K562 (cell line): ENCODE measurements around the gene PLEKHA1. TPM values are rescaled to one million over a fixed set of nuclear protein-coding genes. Genes with fewer than 3 reads are reported as not detected.

ENCODE experiments used
- ATAC-seq: fragments of 200-7000 bp; cut with Tn5 transposase; 3 replicates; pipeline ENCODE4 v1.9.1; 2020; ENCODE audit warnings: moderate library complexity
- BruUV-seq: library from RNA; stranded (reverse); fragments of 400-500 nt; replicated peaks from 2 replicates; lab custom pipeline; 2021; lab: Mats Ljungman, UMichigan
- CTCF ChIA-PET: fragments of 300-600 bp; formaldehyde crosslinking; extraction: SDS; loops from one replicate; lab custom pipeline; 2021; ENCODE audit warnings: low intra/inter-chr PET ratio; lab: Yijun Ruan, JAX
- POLR2A ChIA-PET: fragments of 300-600, 350-650 bp; sonication (Branson Sonifier 250); formaldehyde crosslinking; extraction: SDS; loops from one replicate; lab custom pipeline; 2021; ENCODE audit warnings: antibody characterized with exemption, inconsistent platforms; lab: Yijun Ruan, JAX
- DNase-seq, 4 experiments: peaks; one replicate each; pipeline versions ENCODE4 v3.0.0 to v3.0.0-alpha.2; 2011 to 2018; ENCODE audit warnings: low spot score in 3 of 4, mixed read lengths in 3 of 4; ENCODE audit errors: extremely low read depth in 1 of 4
- FAIRE-seq: peaks from 2 replicates; lab custom pipeline; 2011; peaks lifted over from hg19 to GRCh38; lab: Jason Lieb, UNC
- H2AFZ ChIP-seq: 2 replicates; pipeline ENCODE4 v1.6.0; 2011; ENCODE audit warnings: low read depth, low read length, control low read depth, inconsistent platforms
- H3K27ac ChIP-seq: fragments of 200-600 bp; 3 replicates; pipeline ENCODE4 v1.8.0; 2011; ENCODE audit warnings: low read depth, mild to moderate bottlenecking, control low read depth, inconsistent platforms, low read length, moderate library complexity, mixed read lengths; ENCODE audit errors: extremely low read depth
- H3K27me3 ChIP-seq, 2 experiments: fragments of 300-600 bp in 1 of 2; 2 replicates in 1 of 2; 3 replicates in 1 of 2; pipeline versions ENCODE4 v1.6.0 to v1.8.0; 2011; ENCODE audit warnings: inconsistent platforms in 2 of 2, low read length in 2 of 2, mild to moderate bottlenecking in 1 of 2, mixed read lengths in 1 of 2, moderate library complexity in 1 of 2; ENCODE audit not compliant: control insufficient read depth in 2 of 2, insufficient read depth in 2 of 2
- H3K36me3 ChIP-seq: fragments of 300-600 bp; 3 replicates; pipeline ENCODE4 v1.8.0; 2011; ENCODE audit warnings: mild to moderate bottlenecking, low read length, inconsistent platforms; ENCODE audit not compliant: control insufficient read depth, insufficient read depth
- H3K4me1 ChIP-seq, 2 experiments: fragments of 200-600 bp in 1 of 2; replicated peaks in 1 of 2; 2 replicates in 1 of 2; 3 replicates in 1 of 2; pipeline versions ENCODE4 v1.5.1 to v1.8.0; 2011; ENCODE audit warnings: inconsistent platforms in 2 of 2, low read length in 2 of 2, mild to moderate bottlenecking in 1 of 2, mixed read lengths in 1 of 2, moderate library complexity in 1 of 2; ENCODE audit not compliant: control insufficient read depth in 2 of 2, insufficient read depth in 2 of 2
- H3K4me2 ChIP-seq: 2 replicates; pipeline ENCODE4 v1.6.1; 2011; ENCODE audit warnings: low read length, control low read depth, inconsistent platforms, mixed read lengths; ENCODE audit not compliant: insufficient read depth
- H3K4me3 ChIP-seq: fragments of 200-600 bp; sonication (generic), shearing (Covaris generic); 2 replicates; pipeline ENCODE4 v1.5.1; 2016; ENCODE audit warnings: control low read depth, inconsistent platforms
- H3K79me2 ChIP-seq: fragments of 200-600 bp; 3 replicates; pipeline ENCODE4 v1.8.0; 2011; ENCODE audit warnings: low read length, inconsistent platforms; ENCODE audit not compliant: control insufficient read depth, insufficient read depth
- H3K9ac ChIP-seq, 2 experiments: 2 replicates each; pipeline versions ENCODE4 v1.6.0 to v1.6.1; 2011; ENCODE audit warnings: low read depth in 2 of 2, low read length in 2 of 2, control low read depth in 1 of 2, inconsistent platforms in 1 of 2, mild to moderate bottlenecking in 1 of 2, mixed read lengths in 1 of 2; ENCODE audit not compliant: insufficient read depth in 1 of 2
- H3K9me1 ChIP-seq: one replicate; pipeline ENCODE4 v1.6.0; 2011; ENCODE audit warnings: inconsistent platforms, mild to moderate bottlenecking, low read length, moderate library complexity; ENCODE audit not compliant: control insufficient read depth, insufficient read depth
- H3K9me3 ChIP-seq: replicated peaks from 2 replicates; pipeline ENCODE4 v1.5.1; 2011; ENCODE audit warnings: low read depth, low read length, inconsistent platforms; ENCODE audit not compliant: control insufficient read depth, insufficient read depth
- H4K20me1 ChIP-seq: replicated peaks from 2 replicates; pipeline ENCODE4 v1.6.1; 2011; ENCODE audit warnings: low read length, inconsistent platforms, mixed read lengths; ENCODE audit not compliant: control insufficient read depth, insufficient read depth
- FOS ChIP-seq: IDR thresholded peaks from 3 replicates; pipeline ENCODE4 v1.6.1; 2011; ENCODE audit not compliant: insufficient read length; ENCODE audit errors: extremely low read depth
- HMG20A ChIP-seq: fragments of 450-650 bp; formaldehyde crosslinking; conservative IDR thresholded peaks from 2 replicates; pipeline ENCODE4 v1.4.0; 2020; ENCODE audit warnings: mild to moderate bottlenecking, mixed read lengths
- MCM3 ChIP-seq: fragments of 450-650 bp; IDR thresholded peaks from 2 replicates; pipeline ENCODE4 v1.6.1; 2016
- NFIX ChIP-seq: fragments of 250-450 bp; sonication (Bioruptor Pico); IDR thresholded peaks from 2 replicates; pipeline ENCODE4 v1.4.0; 2020; ENCODE audit warnings: low read depth, mild to moderate bottlenecking, moderate library complexity
- PRMT5 ChIP-seq: sonication (generic); formaldehyde crosslinking; IDR thresholded peaks from 2 replicates; pipeline ENCODE4 v1.5.0; 2020; ENCODE audit warnings: missing genetic modification reagents
- RAD21 ChIP-seq, 2 experiments: fragments of 250-450 bp in 1 of 2; fragments of 450-650 bp in 1 of 2; sonication (Bioruptor Pico) in 1 of 2; formaldehyde crosslinking in 1 of 2; IDR thresholded peaks in 1 of 2; conservative IDR thresholded peaks in 1 of 2; 2 replicates each; pipeline versions ENCODE4 v1.4.0 to v1.8.0; 2020 to 2022; ENCODE audit warnings: mild to moderate bottlenecking in 2 of 2, moderate library complexity in 1 of 2
- RFX7 ChIP-seq: fragments of 250-450 bp; sonication (Bioruptor Pico); IDR thresholded peaks from 2 replicates; pipeline ENCODE4 v1.5.1; 2021; ENCODE audit warnings: mild to moderate bottlenecking
- SMAD1 ChIP-seq: fragments of 150-350 bp; IDR thresholded peaks from 2 replicates; pipeline ENCODE4 v1.6.1; 2014; ENCODE audit warnings: low read length, low read depth; ENCODE audit not compliant: partially characterized antibody
- SPI1 ChIP-seq: IDR thresholded peaks from 2 replicates; pipeline ENCODE4 v1.6.1; 2011; ENCODE audit warnings: low read depth, low read length, control low read depth, borderline replicate concordance
- ZFP1 ChIP-seq: fragments of 450-650 bp; formaldehyde crosslinking; IDR thresholded peaks from 2 replicates; pipeline ENCODE4 v1.4.0; 2020; ENCODE audit warnings: mild to moderate bottlenecking, mixed read lengths
- ZFX ChIP-seq: sonication (generic); formaldehyde crosslinking; IDR thresholded peaks from 2 replicates; pipeline ENCODE4 v1.8.0; 2022; ENCODE audit warnings: mild to moderate bottlenecking, missing genetic modification reagents, moderate library complexity
- ZNF57 ChIP-seq: fragments of 450-650 bp; formaldehyde crosslinking; IDR thresholded peaks from 2 replicates; pipeline ENCODE4 v1.4.0; 2020; ENCODE audit warnings: mild to moderate bottlenecking, moderate library complexity
- WGBS: fragments of 100-300 bp; shearing (Covaris generic); methylation state at CpG from one replicate; pipeline ENCODE4 v1.1.6; 2016; ENCODE audit warnings: low coverage, mixed read lengths; ENCODE audit not compliant: insufficient coverage; ENCODE audit errors: missing lambda C conversion rate; 5-methylcytosine and 5-hydroxymethylcytosine counted together
- in situ Hi-C: fragments of 300-500 bp; cut with MboI; formaldehyde crosslinking; loops from 4 replicates; pipeline ENCODE4 v1.15.0; 2018; ENCODE audit warnings: inconsistent platforms, mixed read lengths
- intact Hi-C: fragments of 100-400 bp; cut with micrococcal nuclease; formaldehyde crosslinking; loops from 2 replicates; pipeline ENCODE4 v1.14.2; 2022
- polyA plus RNA-seq, 8 experiments: library from polyadenylated mRNA; depleted of rRNA in 4 of 8; stranded (reverse) in 5 of 8; unstranded in 3 of 8; fragments of >200 nt; fragmentation: Nextera tagmentation in 2 of 8; fragmentation: Illumina TruSeq in 1 of 8; extraction: Ambion mirVana in 2 of 8; extraction: Trizol in 1 of 8; gene quantifications; 2 replicates each; pipeline versions ENCODE4 v1.2.1 to v1.2.3, GENCODE V29; 2011 to 2014; ENCODE audit warnings: inconsistent platforms in 1 of 8, missing spikeins in 1 of 8
- total RNA-seq, 7 experiments: library from RNA; depleted of rRNA in 6 of 7; stranded (reverse); fragments of >200 nt in 6 of 7; fragmentation: Illumina TruSeq in 2 of 7; extraction: Trizol in 2 of 7; gene quantifications; 2 replicates each; pipeline versions ENCODE4 v1.2.1 to v1.2.3, GENCODE V29; 2011 to 2021; ENCODE audit warnings: low replicate concordance in 1 of 7
- TF ChIP-seq, protein P1 (sequence below): fragments of 150-350 bp; conservative IDR thresholded peaks from 2 replicates; pipeline ENCODE4 v1.6.1; 2014; ENCODE audit warnings: low read length
- TF ChIP-seq, protein P2 (sequence below): fragments of 250-450 bp; sonication (Bioruptor Pico); IDR thresholded peaks from 2 replicates; pipeline ENCODE4 v1.5.0; 2020; ENCODE audit warnings: mild to moderate bottlenecking
- TF ChIP-seq, protein P3 (sequence below), 2 experiments: IDR thresholded peaks in 1 of 2; conservative IDR thresholded peaks in 1 of 2; 2 replicates each; pipeline ENCODE4 v1.6.1; 2016; ENCODE audit warnings: low read depth in 2 of 2, mild to moderate bottlenecking in 1 of 2, missing compliant biosample characterization in 1 of 2, missing genetic modification characterization in 1 of 2, moderate library complexity in 1 of 2

PLEKHA1 gene
- total and polyA plus RNA-seq, 9 of the 15 experiments (the other 6 are each of a cell fraction or from before 2014, with no cell fraction given): 0.05 to 4.7 (median 1.0) TPM

DNA sequence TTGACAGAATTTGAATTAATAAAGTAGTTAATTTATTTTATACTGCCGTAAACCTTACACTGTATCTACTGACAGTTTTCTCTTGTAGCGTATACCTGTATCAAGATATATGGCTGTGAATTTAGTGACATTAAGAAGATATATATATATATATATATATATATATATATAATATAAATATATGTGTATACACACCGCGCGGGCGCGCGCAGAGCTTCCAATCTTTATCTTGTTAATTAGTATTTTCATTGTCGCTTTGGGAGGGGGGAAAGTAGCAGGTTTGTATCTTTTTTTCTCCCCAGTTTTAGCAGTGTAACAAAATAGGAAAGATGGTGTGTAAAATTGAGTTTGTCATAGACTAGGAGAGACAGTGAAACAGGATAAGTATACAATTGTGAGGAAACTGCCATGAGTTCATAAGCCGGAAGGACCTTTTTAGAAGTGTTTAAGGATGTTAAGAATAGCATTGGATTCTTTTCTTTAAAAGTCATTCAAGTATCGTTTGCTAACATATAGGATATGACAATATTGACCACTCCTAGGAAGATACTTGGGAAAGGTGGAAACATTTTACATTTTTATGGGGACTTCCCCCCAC, 2.0 kb downstream of the PLEKHA1 start:
- WGBS: 68% methylated on average over 11 of the region's 11 CpGs
- no peak for DNase-seq

More for the DNA sequence above, 2.0 kb downstream of the PLEKHA1 start:
- H3K36me3 ChIP-seq: no peaks in the 10 kb centered on the region
- H3K4me3 ChIP-seq: no peak overlapping the region
- H3K9ac ChIP-seq: no peak overlapping the region
- ATAC-seq: no peak
- no peak for TF ChIP-seq MCM3
- no peak for TF ChIP-seq ZFX (CRISPR knock-in tag)
- no peak for TF ChIP-seq SMAD1
- no peak for TF ChIP-seq ZNF57 (CRISPR knock-in tag)
- TF ChIP-seq RFX7 (CRISPR knock-in tag): no peak
- TF ChIP-seq, protein P1, sequence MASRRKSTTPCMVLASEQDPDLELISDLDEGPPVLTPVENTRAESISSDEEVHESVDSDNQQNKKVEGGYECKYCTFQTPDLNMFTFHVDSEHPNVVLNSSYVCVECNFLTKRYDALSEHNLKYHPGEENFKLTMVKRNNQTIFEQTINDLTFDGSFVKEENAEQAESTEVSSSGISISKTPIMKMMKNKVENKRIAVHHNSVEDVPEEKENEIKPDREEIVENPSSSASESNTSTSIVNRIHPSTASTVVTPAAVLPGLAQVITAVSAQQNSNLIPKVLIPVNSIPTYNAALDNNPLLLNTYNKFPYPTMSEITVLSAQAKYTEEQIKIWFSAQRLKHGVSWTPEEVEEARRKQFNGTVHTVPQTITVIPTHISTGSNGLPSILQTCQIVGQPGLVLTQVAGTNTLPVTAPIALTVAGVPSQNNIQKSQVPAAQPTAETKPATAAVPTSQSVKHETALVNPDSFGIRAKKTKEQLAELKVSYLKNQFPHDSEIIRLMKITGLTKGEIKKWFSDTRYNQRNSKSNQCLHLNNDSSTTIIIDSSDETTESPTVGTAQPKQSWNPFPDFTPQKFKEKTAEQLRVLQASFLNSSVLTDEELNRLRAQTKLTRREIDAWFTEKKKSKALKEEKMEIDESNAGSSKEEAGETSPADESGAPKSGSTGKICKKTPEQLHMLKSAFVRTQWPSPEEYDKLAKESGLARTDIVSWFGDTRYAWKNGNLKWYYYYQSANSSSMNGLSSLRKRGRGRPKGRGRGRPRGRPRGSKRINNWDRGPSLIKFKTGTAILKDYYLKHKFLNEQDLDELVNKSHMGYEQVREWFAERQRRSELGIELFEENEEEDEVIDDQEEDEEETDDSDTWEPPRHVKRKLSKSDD: no peak
- TF ChIP-seq, protein P2, sequence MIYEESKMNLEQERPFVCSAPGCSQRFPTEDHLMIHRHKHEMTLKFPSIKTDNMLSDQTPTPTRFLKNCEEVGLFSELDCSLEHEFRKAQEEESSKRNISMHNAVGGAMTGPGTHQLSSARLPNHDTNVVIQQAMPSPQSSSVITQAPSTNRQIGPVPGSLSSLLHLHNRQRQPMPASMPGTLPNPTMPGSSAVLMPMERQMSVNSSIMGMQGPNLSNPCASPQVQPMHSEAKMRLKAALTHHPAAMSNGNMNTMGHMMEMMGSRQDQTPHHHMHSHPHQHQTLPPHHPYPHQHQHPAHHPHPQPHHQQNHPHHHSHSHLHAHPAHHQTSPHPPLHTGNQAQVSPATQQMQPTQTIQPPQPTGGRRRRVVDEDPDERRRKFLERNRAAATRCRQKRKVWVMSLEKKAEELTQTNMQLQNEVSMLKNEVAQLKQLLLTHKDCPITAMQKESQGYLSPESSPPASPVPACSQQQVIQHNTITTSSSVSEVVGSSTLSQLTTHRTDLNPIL (CRISPR knock-in tag): no peak
- TF ChIP-seq, protein P3, sequence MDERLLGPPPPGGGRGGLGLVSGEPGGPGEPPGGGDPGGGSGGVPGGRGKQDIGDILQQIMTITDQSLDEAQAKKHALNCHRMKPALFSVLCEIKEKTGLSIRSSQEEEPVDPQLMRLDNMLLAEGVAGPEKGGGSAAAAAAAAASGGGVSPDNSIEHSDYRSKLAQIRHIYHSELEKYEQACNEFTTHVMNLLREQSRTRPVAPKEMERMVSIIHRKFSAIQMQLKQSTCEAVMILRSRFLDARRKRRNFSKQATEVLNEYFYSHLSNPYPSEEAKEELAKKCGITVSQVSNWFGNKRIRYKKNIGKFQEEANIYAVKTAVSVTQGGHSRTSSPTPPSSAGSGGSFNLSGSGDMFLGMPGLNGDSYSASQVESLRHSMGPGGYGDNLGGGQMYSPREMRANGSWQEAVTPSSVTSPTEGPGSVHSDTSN (CRISPR knock-in tag; IDR thresholded peaks at IDR 0.05; ENCODE audit: low read depth): no peak
- TF ChIP-seq, protein P3 (tag; conservative IDR thresholded peaks at IDR 0.05; ENCODE audit: low read depth): no peak
- TF ChIP-seq PRMT5: no peak
- no peak for TF ChIP-seq RAD21 (CRISPR knock-in tag; conservative IDR thresholded peaks at IDR 0.05 in 1 of 2, IDR thresholded peaks at IDR 0.05 in 1 of 2)
- TF ChIP-seq NFIX (CRISPR knock-in tag): no peak
- TF ChIP-seq SPI1: no peak
- no peak for TF ChIP-seq ZFP1
- no peak for TF ChIP-seq FOS
- no peak for TF ChIP-seq HMG20A (CRISPR knock-in tag)
- no peak overlapping the region for H2AFZ ChIP-seq
- H4K20me1 ChIP-seq: no peaks in the 10 kb centered on the region
- intact Hi-C loops: no loop called here
- CTCF ChIA-PET: no interaction called here
- H3K4me1 ChIP-seq: peaks cover 0 to 13% of the 10 kb centered on the region in 2 experiments; a peak in 2 of 5 replicates
- FAIRE-seq: no peak
- POLR2A ChIA-PET: no interaction called here
- no peak overlapping the region for H3K4me2 ChIP-seq
- H3K79me2 ChIP-seq: no peaks in the 10 kb centered on the region
- H3K27ac ChIP-seq: no peak overlapping the region
- H3K9me1 ChIP-seq: no peaks in the 10 kb centered on the region
- no peaks in the 10 kb centered on the region for H3K9me3 ChIP-seq
- peaks cover 5 to 7% of the 10 kb centered on the region in 2 experiments; a peak in 3 of 5 replicates for H3K27me3 ChIP-seq
- in situ Hi-C loops: no loop called here
- BruUV-seq: no TSS peak
